Karpas-422 (cell line): ENCODE data around the gene EEA1. TPM values are rescaled to one million over a fixed set of nuclear protein-coding genes. Genes with fewer than 3 reads are reported as not detected.
"Not testable (repeated sequence)": the region's sequence is repeated elsewhere in the genome, so short reads cannot be mapped to it uniquely, and the experiment has no call there.

ENCODE experiments used
- DNase-seq: peaks from one replicate; pipeline ENCODE4 v3.0.0-alpha.2; 2015
- H2AFZ ChIP-seq: fragments of 200-600 bp; sonication (generic); 2 replicates; pipeline ENCODE4 v1.6.1; 2014; ENCODE audit warnings: antibody characterized with exemption, low read length, mixed read lengths
- H3K27ac ChIP-seq: fragments of 200-600 bp; sonication (generic); 2 replicates; pipeline ENCODE4 v1.5.1; 2014; ENCODE audit warnings: mild to moderate bottlenecking, low read length, moderate library complexity
- H3K27me3 ChIP-seq: fragments of 200-600 bp; sonication (generic); 2 replicates; pipeline ENCODE4 v1.6.1; 2014; ENCODE audit warnings: low read length, mixed read lengths
- H3K36me3 ChIP-seq: fragments of 200-600 bp; sonication (generic); 2 replicates; pipeline ENCODE4 v1.6.1; 2014; ENCODE audit warnings: low read length, mixed read lengths; ENCODE audit not compliant: insufficient read depth
- H3K4me1 ChIP-seq: fragments of 200-600 bp; sonication (generic); 2 replicates; pipeline ENCODE4 v1.6.1; 2014; ENCODE audit warnings: mild to moderate bottlenecking, low read length, mixed read lengths
- H3K4me2 ChIP-seq: fragments of 200-600 bp; sonication (generic); 2 replicates; pipeline ENCODE4 v1.6.1; 2014; ENCODE audit warnings: low read length, low read depth, mild to moderate bottlenecking; ENCODE audit not compliant: poor library complexity, severe bottlenecking
- H3K4me3 ChIP-seq: fragments of 200-600 bp; sonication (generic); 2 replicates; pipeline ENCODE4 v1.5.1; 2014; ENCODE audit warnings: mild to moderate bottlenecking, antibody characterized with exemption, low read length, mixed read lengths
- H3K79me2 ChIP-seq: fragments of 200-600 bp; sonication (generic); 2 replicates; pipeline ENCODE4 v1.6.1; 2014; ENCODE audit warnings: mild to moderate bottlenecking, low read length, mixed read lengths
- H3K9ac ChIP-seq: fragments of 200-600 bp; sonication (generic); 2 replicates; pipeline ENCODE4 v1.6.0; 2014; ENCODE audit warnings: low read length
- H3K9me2 ChIP-seq: fragments of 200-600 bp; sonication (generic), shearing (Covaris generic); replicated peaks from 2 replicates; pipeline ENCODE4 v1.6.0; 2014; ENCODE audit warnings: mild to moderate bottlenecking, low read length, moderate library complexity; ENCODE audit not compliant: insufficient read depth
- H3K9me3 ChIP-seq: fragments of 300-700, 200-600 bp; sonication (generic); 2 replicates; pipeline ENCODE4 v1.6.1; 2014; ENCODE audit warnings: low read length, mixed read lengths
- H4K20me1 ChIP-seq: fragments of 200-600 bp; sonication (generic); 2 replicates; pipeline ENCODE4 v1.6.1; 2014; ENCODE audit warnings: mild to moderate bottlenecking, antibody characterized with exemption, low read length, low read depth; ENCODE audit not compliant: insufficient read depth
- total RNA-seq: library from RNA; depleted of rRNA; stranded (reverse); fragments of >200 nt; shearing (Covaris generic); gene quantifications from 2 replicates; pipeline ENCODE4 v1.2.3, GENCODE V29; 2014; ENCODE audit warnings: low replicate concordance

Gene EEA1
- total RNA-seq, 1 experiment from 2014 or later: 9.2 TPM

DNA sequence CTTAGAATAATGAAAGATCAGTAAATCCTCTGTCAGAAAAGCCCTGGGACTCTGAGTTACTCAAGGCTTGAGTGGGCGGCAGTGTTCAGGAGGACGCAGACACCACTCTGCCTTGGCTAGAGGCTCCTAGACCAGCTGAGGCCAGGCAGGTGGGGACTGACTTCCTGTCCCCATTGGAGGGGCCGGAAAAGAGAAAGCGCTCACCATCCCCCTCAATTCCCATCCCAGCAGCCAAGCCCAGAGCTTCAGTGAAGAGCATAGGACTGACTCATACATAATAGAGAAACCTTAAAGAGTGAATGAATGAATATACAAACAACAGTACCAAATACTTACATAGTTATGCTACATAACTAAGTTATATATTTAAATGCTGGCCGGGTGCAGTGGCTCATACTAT lies 164.3 kb downstream of the EEA1 start:
- H3K9me2 ChIP-seq: no peaks in the 10 kb centered on the region
- no peak for DNase-seq
- no peak overlapping the region for H3K4me3 ChIP-seq
- no peaks in the 10 kb centered on the region for H4K20me1 ChIP-seq
- H3K9ac ChIP-seq: no peak overlapping the region
- no peak overlapping the region for H3K27ac ChIP-seq
- no peaks in the 10 kb centered on the region for H3K27me3 ChIP-seq
- no peak overlapping the region for H2AFZ ChIP-seq
- no peak overlapping the region for H3K4me2 ChIP-seq
- no peaks in the 10 kb centered on the region for H3K36me3 ChIP-seq
- no peaks in the 10 kb centered on the region for H3K79me2 ChIP-seq
- no peaks in the 10 kb centered on the region for H3K4me1 ChIP-seq
- no peaks in the 10 kb centered on the region for H3K9me3 ChIP-seq

DNA sequence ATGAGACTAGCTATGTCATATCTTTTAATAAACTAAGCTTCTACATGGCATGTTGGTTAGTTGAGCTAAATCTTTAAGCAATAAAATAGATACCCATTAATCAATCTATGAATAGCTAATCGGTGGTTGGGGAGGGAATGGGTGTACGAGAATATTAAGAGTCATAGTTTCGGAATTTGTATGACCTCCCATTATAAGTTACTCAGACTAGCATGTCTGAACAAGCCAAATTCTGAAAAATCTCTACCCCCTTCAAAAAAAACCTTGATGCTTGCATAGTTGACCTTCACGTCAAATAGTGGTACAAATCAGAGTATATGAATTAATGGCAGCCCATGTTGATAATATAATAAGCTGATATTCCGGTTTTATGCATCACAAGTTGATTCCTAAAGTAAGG lies 166.3 kb downstream of the EEA1 start:
- H3K4me2 ChIP-seq: no peak overlapping the region
- H3K4me3 ChIP-seq: no peak overlapping the region
- no peaks in the 10 kb centered on the region for H4K20me1 ChIP-seq
- no peak overlapping the region for H2AFZ ChIP-seq
- H3K36me3 ChIP-seq: no peaks in the 10 kb centered on the region
- no peaks in the 10 kb centered on the region for H3K27me3 ChIP-seq
- H3K79me2 ChIP-seq: no peaks in the 10 kb centered on the region
- H3K9ac ChIP-seq: no peak overlapping the region
- H3K4me1 ChIP-seq: no peaks in the 10 kb centered on the region
- DNase-seq: no peak
- H3K9me3 ChIP-seq: no peaks in the 10 kb centered on the region
- H3K9me2 ChIP-seq: no peaks in the 10 kb centered on the region
- H3K27ac ChIP-seq: no peak overlapping the region

DNA sequence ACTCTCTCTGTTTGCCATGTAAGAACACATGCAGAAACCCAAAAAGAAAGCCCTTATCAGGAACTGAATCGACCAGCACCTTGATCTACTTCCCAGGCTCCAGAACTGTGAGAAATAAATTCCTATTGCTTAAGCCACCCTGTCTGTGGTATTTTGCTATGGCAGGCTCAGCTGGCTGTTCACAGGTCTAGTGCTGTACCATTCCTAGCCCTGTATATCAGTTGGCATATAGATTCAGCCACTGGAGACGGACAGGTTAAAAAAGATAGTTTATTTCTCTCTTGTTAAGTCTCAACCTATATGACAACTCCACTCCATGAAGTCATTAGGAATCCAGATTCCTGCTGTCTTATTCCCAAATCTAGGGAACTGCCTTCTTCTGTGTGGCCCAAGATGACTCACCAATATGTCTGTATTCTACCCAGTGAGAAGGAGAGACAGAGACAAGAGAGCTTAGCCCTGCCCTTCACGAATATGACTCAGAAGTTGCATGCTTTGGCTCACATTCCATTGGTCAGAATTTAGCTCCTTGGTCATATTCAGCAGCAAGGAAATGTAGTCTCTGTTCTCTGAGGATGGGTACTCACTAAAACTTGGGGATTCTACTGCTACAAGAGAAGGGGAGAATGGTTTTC lies 169.3 kb downstream of the EEA1 start:
- H2AFZ ChIP-seq: no peak overlapping the region
- H3K4me3 ChIP-seq: no peak overlapping the region
- no peak overlapping the region for H3K9ac ChIP-seq
- no peaks in the 10 kb centered on the region for H3K36me3 ChIP-seq
- no peak overlapping the region for H3K4me2 ChIP-seq
- H3K79me2 ChIP-seq: no peaks in the 10 kb centered on the region
- H3K9me2 ChIP-seq: no peaks in the 10 kb centered on the region
- no peak for DNase-seq
- no peaks in the 10 kb centered on the region for H4K20me1 ChIP-seq
- no peaks in the 10 kb centered on the region for H3K4me1 ChIP-seq
- no peaks in the 10 kb centered on the region for H3K27me3 ChIP-seq
- no peak overlapping the region for H3K27ac ChIP-seq
- no peaks in the 10 kb centered on the region for H3K9me3 ChIP-seq

DNA sequence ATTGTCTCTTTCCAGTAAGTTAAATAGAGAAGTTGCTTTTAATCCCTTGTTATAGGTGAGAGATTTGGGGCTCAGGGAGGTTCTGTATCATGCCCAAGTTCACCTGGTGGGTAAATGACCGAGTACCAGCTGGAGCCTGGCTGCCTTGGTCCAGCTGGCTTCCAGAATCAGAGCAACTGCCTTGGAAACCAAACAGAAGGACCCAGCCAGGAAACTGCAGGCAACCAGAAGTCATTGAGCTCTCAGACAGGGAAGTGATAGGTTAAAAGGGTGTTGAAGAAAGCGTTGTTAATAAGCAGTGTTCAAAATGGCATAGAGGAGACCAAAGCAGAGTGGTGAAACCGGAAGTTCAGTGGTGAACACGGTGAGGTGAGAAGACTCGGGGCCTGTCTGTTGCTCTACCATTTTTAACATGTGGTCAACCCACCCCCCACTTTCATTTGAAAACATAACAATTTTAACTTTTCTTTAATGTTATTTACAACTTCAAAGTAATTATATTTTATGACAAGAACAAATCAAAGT lies 171.4 kb downstream of the EEA1 start:
- Histone ChIP-seq H3K36me3 (no peaks in the 10 kb centered on the region), H3K4me3 (no peak overlapping the region), H3K9me2 (no peaks in the 10 kb centered on the region), H3K4me2 (no peak overlapping the region), H2AFZ (no peak overlapping the region), H3K27me3 (no peaks in the 10 kb centered on the region), H3K9ac (no peak overlapping the region), H3K79me2 (no peaks in the 10 kb centered on the region), H3K4me1 (no peaks in the 10 kb centered on the region), H4K20me1 (no peaks in the 10 kb centered on the region), H3K9me3 (no peaks in the 10 kb centered on the region), H3K27ac (no peak overlapping the region)
- DNase-seq: no peak

DNA sequence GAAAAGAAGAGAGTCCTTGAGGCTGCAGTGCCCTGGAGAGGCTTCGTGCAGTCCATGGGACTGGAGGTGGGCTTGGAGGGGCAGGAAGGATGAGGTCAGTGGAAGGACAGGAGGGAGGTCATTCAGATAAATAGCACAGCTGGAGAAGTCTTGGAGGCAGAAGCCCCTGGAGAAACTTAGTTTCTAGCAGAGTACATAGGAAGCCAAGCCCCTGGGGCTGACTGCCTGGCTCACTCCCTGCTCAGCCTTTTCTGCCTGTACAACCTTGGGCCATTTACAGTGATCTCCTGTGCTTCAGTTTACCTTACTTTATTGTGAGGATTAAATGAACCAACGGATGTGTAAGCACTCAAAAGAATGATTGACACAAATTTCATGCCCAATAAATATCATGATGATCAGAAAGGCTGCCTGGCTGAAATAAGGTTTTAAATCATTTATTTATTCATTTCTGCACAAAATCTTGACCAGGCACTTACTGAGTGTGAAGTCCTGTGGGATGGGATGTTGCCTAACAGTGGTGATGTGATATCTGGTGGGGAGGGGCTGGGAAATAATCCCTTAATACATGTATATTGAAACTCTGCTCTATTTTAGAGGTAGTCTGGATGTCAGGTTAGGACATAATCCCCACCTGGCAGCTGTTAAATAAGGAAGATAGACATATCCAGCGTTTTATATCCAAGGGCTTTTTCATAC lies 172.0 kb downstream of the EEA1 start:
- H3K9me3 ChIP-seq: no peaks in the 10 kb centered on the region
- DNase-seq: no peak
- H3K27me3 ChIP-seq: no peaks in the 10 kb centered on the region
- H3K9ac ChIP-seq: no peak overlapping the region
- no peaks in the 10 kb centered on the region for H3K36me3 ChIP-seq
- no peaks in the 10 kb centered on the region for H3K9me2 ChIP-seq
- no peak overlapping the region for H3K4me3 ChIP-seq
- H2AFZ ChIP-seq: no peak overlapping the region
- H3K4me1 ChIP-seq: no peaks in the 10 kb centered on the region
- no peaks in the 10 kb centered on the region for H4K20me1 ChIP-seq
- no peaks in the 10 kb centered on the region for H3K79me2 ChIP-seq
- H3K4me2 ChIP-seq: no peak overlapping the region
- no peak overlapping the region for H3K27ac ChIP-seq

DNA sequence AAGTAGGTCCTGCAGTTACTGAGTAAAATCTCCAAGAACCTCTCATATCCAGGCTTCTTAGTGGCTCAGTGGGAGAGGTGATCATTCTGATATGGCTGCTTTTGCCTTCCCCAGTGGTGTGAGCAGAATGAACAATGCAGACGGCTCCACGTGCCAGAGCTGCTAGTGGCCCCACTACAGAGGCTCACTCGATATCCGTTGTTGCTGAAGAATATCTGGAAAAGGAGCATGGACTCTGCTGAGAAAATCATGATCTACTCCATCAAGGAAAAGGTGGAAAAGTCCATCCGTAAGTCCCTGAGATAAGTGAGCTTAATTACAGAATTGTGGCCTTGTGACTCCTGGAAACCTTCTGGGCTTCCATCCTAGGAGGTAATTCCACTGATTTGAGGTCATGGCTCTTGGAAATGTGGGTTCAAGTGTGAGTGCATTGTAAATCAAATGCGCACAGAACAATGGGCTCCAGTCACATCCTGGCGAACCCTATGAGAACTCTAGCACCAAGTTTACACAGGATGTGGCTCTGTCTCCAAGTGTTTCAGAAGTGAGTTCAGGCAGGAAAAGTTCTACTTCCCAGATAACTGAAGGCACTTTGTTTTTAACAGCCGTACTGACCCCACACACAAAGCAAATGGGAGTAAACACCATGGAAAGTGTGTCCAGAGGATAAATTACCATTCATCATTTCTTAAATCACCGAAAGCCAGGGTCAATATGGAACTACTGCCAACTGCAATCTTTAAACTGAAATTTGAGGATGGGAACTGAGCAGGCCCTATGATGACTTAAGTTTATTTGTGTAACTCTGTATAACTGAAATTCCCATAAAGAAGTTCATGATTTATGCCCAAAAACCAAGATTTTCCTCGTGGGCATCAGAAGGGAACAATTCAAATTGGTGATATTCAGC lies 174.9 kb downstream of the EEA1 start:
- no peaks in the 10 kb centered on the region for H4K20me1 ChIP-seq
- H3K4me1 ChIP-seq: no peaks in the 10 kb centered on the region
- no peaks in the 10 kb centered on the region for H3K27me3 ChIP-seq
- no peak overlapping the region for H3K27ac ChIP-seq
- no peak overlapping the region for H2AFZ ChIP-seq
- H3K9ac ChIP-seq: no peak overlapping the region
- H3K9me3 ChIP-seq: no peaks in the 10 kb centered on the region
- H3K36me3 ChIP-seq: no peaks in the 10 kb centered on the region
- no peaks in the 10 kb centered on the region for H3K79me2 ChIP-seq
- no peak overlapping the region for H3K4me2 ChIP-seq
- no peak for DNase-seq
- no peak overlapping the region for H3K4me3 ChIP-seq
- no peaks in the 10 kb centered on the region for H3K9me2 ChIP-seq

DNA sequence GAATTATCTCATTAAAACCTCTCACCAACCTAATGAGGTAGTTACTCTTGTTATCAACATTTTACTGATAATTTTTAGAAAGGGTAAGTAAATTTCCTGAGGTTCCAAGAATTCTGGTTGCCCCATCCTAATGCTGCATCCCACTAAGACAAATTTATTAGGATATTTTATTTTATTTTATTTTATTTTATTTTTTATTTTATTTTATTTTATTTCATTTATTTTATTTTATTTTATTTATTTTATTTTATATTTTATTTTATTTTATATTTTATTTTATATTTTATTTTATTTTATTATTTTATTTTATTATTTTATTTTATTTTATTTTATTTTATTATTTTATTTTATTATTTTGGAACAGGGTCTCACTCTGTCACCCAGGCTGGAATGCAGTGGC lies 179.4 kb downstream of the EEA1 start:
- H3K36me3 ChIP-seq, H3K79me2 ChIP-seq, H3K9ac ChIP-seq, H3K27me3 ChIP-seq, H3K27ac ChIP-seq, H4K20me1 ChIP-seq, H3K9me3 ChIP-seq, H3K4me2 ChIP-seq, DNase-seq, H2AFZ ChIP-seq, H3K9me2 ChIP-seq, H3K4me3 ChIP-seq, H3K4me1 ChIP-seq: not testable (repeated sequence)

DNA sequence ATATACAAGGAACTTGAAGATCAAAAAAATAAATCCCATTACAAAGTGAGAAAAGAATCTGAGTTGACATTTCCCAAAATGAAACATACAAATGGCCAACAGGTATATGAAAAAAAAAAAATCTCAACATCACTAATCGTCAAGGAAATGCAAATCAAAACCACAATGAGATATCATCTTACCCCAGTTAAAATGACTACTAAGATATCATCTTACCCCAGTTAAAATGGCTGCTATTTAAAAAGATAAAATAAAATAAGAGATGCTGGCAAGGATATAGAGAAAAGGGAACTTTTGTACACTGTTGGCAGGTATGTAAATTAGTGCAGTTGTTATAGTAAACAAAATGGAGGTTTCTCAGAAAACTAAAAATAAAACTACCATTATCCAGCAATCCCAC lies 181.9 kb downstream of the EEA1 start:
- no peak for DNase-seq
- Histone ChIP-seq H3K9me2 (no peaks in the 10 kb centered on the region), H3K9me3 (no peaks in the 10 kb centered on the region), H3K4me1 (no peaks in the 10 kb centered on the region), H3K27me3 (no peaks in the 10 kb centered on the region), H4K20me1 (no peaks in the 10 kb centered on the region), H3K27ac (no peak overlapping the region), H3K36me3 (no peaks in the 10 kb centered on the region), H3K4me3 (no peak overlapping the region), H3K9ac (no peak overlapping the region), H3K4me2 (no peak overlapping the region), H3K79me2 (no peaks in the 10 kb centered on the region), H2AFZ (no peak overlapping the region)
